Neural progenitor cell (in vitro differentiated cells): ENCODE data around the gene NARF. TPM values are rescaled to one million over a fixed set of nuclear protein-coding genes. Genes with fewer than 3 reads are reported as not detected.
A peak's percentile ranks its signal among the peaks of the same experiment; 100 is the strongest.

ENCODE experiments used
- DNase-seq: peaks from one replicate; pipeline ENCODE4 v3.0.0-alpha.2; 2016; ENCODE audit warnings: low spot score
- H2AFZ ChIP-seq: fragments of 200-600 bp; sonication (generic); replicated peaks from 2 replicates; pipeline ENCODE4 v1.6.1; 2016; ENCODE audit warnings: antibody characterized with exemption
- H3F3A ChIP-seq: fragments of 200-600 bp; sonication (generic); 2 replicates; pipeline ENCODE4 v1.6.1; 2016; ENCODE audit warnings: antibody characterized with exemption, low read depth
- H3K27ac ChIP-seq: fragments of 200-600 bp; sonication (generic); 2 replicates; pipeline ENCODE4 v1.5.1; 2016; ENCODE audit warnings: mild to moderate bottlenecking
- H3K27me3 ChIP-seq: fragments of 200-600 bp; sonication (generic); 2 replicates; pipeline ENCODE4 v1.6.1; 2016; ENCODE audit warnings: mild to moderate bottlenecking, moderate library complexity
- H3K36me3 ChIP-seq: fragments of 200-600 bp; sonication (generic); 2 replicates; pipeline ENCODE4 v1.5.1; 2016
- H3K4me1 ChIP-seq: fragments of 200-600 bp; sonication (generic); 2 replicates; pipeline ENCODE4 v1.6.1; 2016; ENCODE audit warnings: mixed run types
- H3K4me2 ChIP-seq: fragments of 200-600 bp; sonication (generic); 2 replicates; pipeline ENCODE4 v1.6.1; 2016
- H3K4me3 ChIP-seq: fragments of 200-600 bp; sonication (generic); 2 replicates; pipeline ENCODE4 v1.5.1; 2016
- H3K79me2 ChIP-seq: fragments of 200-600 bp; sonication (generic); 2 replicates; pipeline ENCODE4 v1.6.1; 2016; ENCODE audit warnings: low read depth
- H3K9ac ChIP-seq: fragments of 200-600 bp; sonication (generic); 2 replicates; pipeline ENCODE4 v1.6.1; 2016
- H3K9me3 ChIP-seq: fragments of 200-600 bp; sonication (generic); 2 replicates; pipeline ENCODE4 v1.5.1; 2016; ENCODE audit warnings: low read depth
- H4K20me1 ChIP-seq: fragments of 200-600 bp; sonication (generic); 2 replicates; pipeline ENCODE4 v1.6.1; 2016; ENCODE audit warnings: low read depth
- H3K27ac Mint-ChIP-seq: 3 replicates; pipeline ENCODE4 v1.8.0; 2021; ENCODE audit warnings: mixed read lengths
- H3K27me3 Mint-ChIP-seq: 2 replicates; pipeline ENCODE4 v1.8.0; 2022; ENCODE audit warnings: low read depth, mild to moderate bottlenecking, inconsistent platforms, moderate library complexity, mixed read lengths; ENCODE audit not compliant: insufficient read depth
- H3K36me3 Mint-ChIP-seq: 3 replicates; pipeline ENCODE4 v1.8.0; 2021; ENCODE audit warnings: mixed read lengths
- H3K4me1 Mint-ChIP-seq: 3 replicates; pipeline ENCODE4 v1.8.0; 2021; ENCODE audit warnings: mixed read lengths
- H3K4me3 Mint-ChIP-seq: 3 replicates; pipeline ENCODE4 v1.8.0; 2021; ENCODE audit warnings: mild to moderate bottlenecking, moderate library complexity, mixed read lengths
- H3K9me3 Mint-ChIP-seq: 3 replicates; pipeline ENCODE4 v1.8.0; 2020; ENCODE audit warnings: mixed read lengths
- EZH2 ChIP-seq: fragments of 200-600 bp; sonication (generic); IDR thresholded peaks from 2 replicates; pipeline ENCODE4 v1.6.1; 2017; ENCODE audit warnings: antibody characterized with exemption, mild to moderate bottlenecking, moderate library complexity
- EZH2phosphoT487 ChIP-seq: fragments of 200-600 bp; sonication (generic); IDR thresholded peaks from 2 replicates; pipeline ENCODE4 v1.6.1; 2017; ENCODE audit warnings: antibody characterized with exemption
- total RNA-seq: library from RNA; depleted of rRNA; stranded (reverse); fragments of >200 nt; gene quantifications from 2 replicates; pipeline ENCODE4 v1.2.3, GENCODE V29; 2015; ENCODE audit warnings: low replicate concordance
- TF ChIP-seq, protein P1 (sequence below): fragments of 200-600 bp; sonication (generic); IDR thresholded peaks from 2 replicates; pipeline ENCODE4 v1.5.1; 2017; ENCODE audit warnings: antibody characterized with exemption, mild to moderate bottlenecking

NARF gene
- total RNA-seq, 1 donor from 2014 or later: 166 TPM

GRCh38 chr17:82414548-82415281 is 43.8 kb upstream of the NARF start:
- no peaks in the 10 kb centered on the region for H3K27me3 Mint-ChIP-seq
- peaks cover 3% of the 10 kb centered on the region for H3K36me3 Mint-ChIP-seq
- Histone ChIP-seq H3K4me1 (peaks cover 9% of the 10 kb centered on the region), H3K27me3 (peaks cover 5% of the 10 kb centered on the region), H3K79me2 (peaks cover 10% of the 10 kb centered on the region), H3K9me3 (no peaks in the 10 kb centered on the region), H3K9ac (no peak overlapping the region), H2AFZ (no peak overlapping the region), H3K4me3 (no peak overlapping the region), H3K27ac (no peak overlapping the region), H3K4me2 (no peak overlapping the region), H3F3A (peaks cover 6% of the 10 kb centered on the region), H3K36me3 (no peaks in the 10 kb centered on the region), H4K20me1 (peaks cover 71% of the 10 kb centered on the region)
- H3K4me1 Mint-ChIP-seq: peaks cover 14% of the 10 kb centered on the region
- no peaks in the 10 kb centered on the region for H3K9me3 Mint-ChIP-seq
- peak; percentile 91 for DNase-seq
- no peak overlapping the region for H3K27ac Mint-ChIP-seq
- TF ChIP-seq EZH2: peak; percentile 39
- TF ChIP-seq, protein P1, sequence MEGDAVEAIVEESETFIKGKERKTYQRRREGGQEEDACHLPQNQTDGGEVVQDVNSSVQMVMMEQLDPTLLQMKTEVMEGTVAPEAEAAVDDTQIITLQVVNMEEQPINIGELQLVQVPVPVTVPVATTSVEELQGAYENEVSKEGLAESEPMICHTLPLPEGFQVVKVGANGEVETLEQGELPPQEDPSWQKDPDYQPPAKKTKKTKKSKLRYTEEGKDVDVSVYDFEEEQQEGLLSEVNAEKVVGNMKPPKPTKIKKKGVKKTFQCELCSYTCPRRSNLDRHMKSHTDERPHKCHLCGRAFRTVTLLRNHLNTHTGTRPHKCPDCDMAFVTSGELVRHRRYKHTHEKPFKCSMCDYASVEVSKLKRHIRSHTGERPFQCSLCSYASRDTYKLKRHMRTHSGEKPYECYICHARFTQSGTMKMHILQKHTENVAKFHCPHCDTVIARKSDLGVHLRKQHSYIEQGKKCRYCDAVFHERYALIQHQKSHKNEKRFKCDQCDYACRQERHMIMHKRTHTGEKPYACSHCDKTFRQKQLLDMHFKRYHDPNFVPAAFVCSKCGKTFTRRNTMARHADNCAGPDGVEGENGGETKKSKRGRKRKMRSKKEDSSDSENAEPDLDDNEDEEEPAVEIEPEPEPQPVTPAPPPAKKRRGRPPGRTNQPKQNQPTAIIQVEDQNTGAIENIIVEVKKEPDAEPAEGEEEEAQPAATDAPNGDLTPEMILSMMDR: peak; percentile 69
- TF ChIP-seq EZH2phosphoT487: no peak
- peak overlapping the region; percentile 41 for H3K4me3 Mint-ChIP-seq

DNA sequence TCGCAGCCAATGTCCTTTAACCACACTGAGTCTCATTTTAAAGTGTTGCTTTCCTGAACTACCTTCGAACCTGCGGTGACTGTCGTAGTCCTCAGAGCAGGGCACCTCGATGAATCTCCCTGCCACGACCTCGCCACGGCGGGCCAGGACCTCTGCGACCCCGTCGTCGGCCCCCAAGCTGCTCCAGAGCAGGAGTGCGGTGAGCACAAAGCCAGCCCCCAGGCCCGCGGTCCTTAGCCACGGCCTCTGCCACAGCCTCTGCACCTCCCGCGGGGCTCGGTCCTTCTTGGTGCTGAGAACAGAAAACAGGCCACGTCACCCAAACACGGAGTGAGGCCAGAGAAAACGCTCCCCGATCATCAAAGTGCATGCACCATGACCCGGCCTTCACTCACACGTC is 43.2 kb upstream of the NARF start:
- TF ChIP-seq, protein P1: no peak
- TF ChIP-seq EZH2: no peak
- TF ChIP-seq EZH2phosphoT487: no peak
- Histone ChIP-seq H3K4me1 (peaks cover 9% of the 10 kb centered on the region), H3K4me2 (no peak overlapping the region), H3K9ac (no peak overlapping the region), H3K27me3 (peaks cover 5% of the 10 kb centered on the region), H3K79me2 (peaks cover 10% of the 10 kb centered on the region), H3K36me3 (no peaks in the 10 kb centered on the region), H3K27ac (no peak overlapping the region), H4K20me1 (peaks cover 65% of the 10 kb centered on the region), H3F3A (peaks cover 6% of the 10 kb centered on the region), H3K9me3 (no peaks in the 10 kb centered on the region), H2AFZ (no peak overlapping the region), H3K4me3 (no peak overlapping the region)
- Mint-ChIP-seq H3K4me3 (peak overlapping the region; percentile 41), H3K4me1 (peaks cover 14% of the 10 kb centered on the region), H3K27me3 (no peaks in the 10 kb centered on the region), H3K36me3 (peaks cover 8% of the 10 kb centered on the region), H3K27ac (no peak overlapping the region), H3K9me3 (peaks cover 3% of the 10 kb centered on the region)
- no peak for DNase-seq

GRCh38 chr17:82415786-82416185 is 42.8 kb upstream of the NARF start:
- H4K20me1 ChIP-seq: peaks cover 64% of the 10 kb centered on the region
- peaks cover 10% of the 10 kb centered on the region for H3K79me2 ChIP-seq
- DNase-seq: no peak
- no peak overlapping the region for H3K27ac ChIP-seq
- no peaks in the 10 kb centered on the region for H3K27me3 Mint-ChIP-seq
- H3K36me3 Mint-ChIP-seq: peaks cover 9% of the 10 kb centered on the region
- H3K9me3 Mint-ChIP-seq: peaks cover 4% of the 10 kb centered on the region
- no peak overlapping the region for H2AFZ ChIP-seq
- H3K27me3 ChIP-seq: peaks cover 5% of the 10 kb centered on the region
- no peak overlapping the region for H3K4me3 Mint-ChIP-seq
- H3K4me1 Mint-ChIP-seq: peaks cover 14% of the 10 kb centered on the region
- no peaks in the 10 kb centered on the region for H3K36me3 ChIP-seq
- H3K9ac ChIP-seq: no peak overlapping the region
- H3K4me3 ChIP-seq: no peak overlapping the region
- peaks cover 9% of the 10 kb centered on the region for H3K4me1 ChIP-seq
- peaks cover 6% of the 10 kb centered on the region for H3F3A ChIP-seq
- TF ChIP-seq, protein P1: no peak
- TF ChIP-seq EZH2phosphoT487: no peak
- no peak for TF ChIP-seq EZH2
- H3K9me3 ChIP-seq: no peaks in the 10 kb centered on the region
- H3K4me2 ChIP-seq: no peak overlapping the region
- H3K27ac Mint-ChIP-seq: no peak overlapping the region
